M059J (cell line): ENCODE results near the gene SCMH1. TPM values are rescaled to one million over a fixed set of nuclear protein-coding genes. Genes with fewer than 3 reads are reported as not detected.

Experiments used
- DNase-seq: peaks from one replicate; pipeline ENCODE4 v3.0.0-alpha.2; 2012; ENCODE audit warnings: low read depth
- total RNA-seq: library from RNA; depleted of rRNA; stranded (reverse); fragments of >200 nt; shearing (Covaris generic); gene quantifications from 2 replicates; pipeline ENCODE4 v1.2.3, GENCODE V29; 2014

SCMH1 gene
- total RNA-seq, 1 experiment from 2014 or later, result 28.8 TPM

- no peak for DNase-seq
These were observed 214.0 kb downstream of the SCMH1 start for GRCh38 chr1:41028034-41028642.

- DNase-seq, result no peak
These were observed 215.9 kb downstream of the SCMH1 start for GRCh38 chr1:41025979-41026819.

GRCh38 chr1:41024953-41025352, 217.2 kb downstream of the SCMH1 start:
- DNase-seq, result no peak

GRCh38 chr1:41023279-41023990, 218.7 kb downstream of the SCMH1 start:
- DNase-seq, result peak; percentile 39

GRCh38 chr1:41022424-41022823, 219.7 kb downstream of the SCMH1 start:
- no peak for DNase-seq

GRCh38 chr1:41021526-41022308, 220.4 kb downstream of the SCMH1 start, which contains the start of gene SLFNL1:
Gene SLFNL1, minus strand, starts transcription at chr1:41021725. Its CDS starts 1,065 bp downstream, at chr1:41020660.
- peak; percentile 27 for DNase-seq

- DNase-seq, result no peak
These were observed 221.5 kb downstream of the SCMH1 start for GRCh38 chr1:41020654-41021053.

GRCh38 chr1:41020109-41020576, 222.0 kb downstream of the SCMH1 start:
- no peak for DNase-seq

GRCh38 chr1:41019353-41019745, 222.8 kb downstream of the SCMH1 start:
- no peak for DNase-seq

GRCh38 chr1:41018018-41018410, 224.1 kb downstream of the SCMH1 start:
- no peak for DNase-seq

GRCh38 chr1:41017141-41018017, 224.7 kb downstream of the SCMH1 start:
- no peak for DNase-seq

GRCh38 chr1:41015897-41016470, 226.1 kb downstream of the SCMH1 start:
- no peak for DNase-seq

GRCh38 chr1:41015281-41015896, 226.7 kb downstream of the SCMH1 start:
- DNase-seq, result no peak

GRCh38 chr1:41014871-41015270, 227.2 kb downstream of the SCMH1 start:
- DNase-seq, result no peak

- DNase-seq, result no peak
These were observed 228.3 kb downstream of the SCMH1 start for GRCh38 chr1:41013796-41014195.

- DNase-seq, result no peak
These were observed 229.1 kb downstream of the SCMH1 start for GRCh38 chr1:41013024-41013423.

GRCh38 chr1:41010345-41010744, 231.8 kb downstream of the SCMH1 start:
- DNase-seq, result no peak

GRCh38 chr1:41009466-41009865, 232.6 kb downstream of the SCMH1 start:
- DNase-seq, result no peak

- DNase-seq, result no peak
These were observed 234.9 kb downstream of the SCMH1 start for GRCh38 chr1:41006942-41007865.
